ENCODE data around the gene ERI3. TPM values are rescaled to one million over a fixed set of nuclear protein-coding genes. Genes with fewer than 3 reads are reported as not detected.
A peak's percentile ranks its signal among the peaks of the same experiment; 100 is the strongest.

The ERI3 gene
- total and polyA plus RNA-seq, 2 of the 4 experiments (the other 2 are of a cell fraction) = 56.6 to 70.9 TPM

- TF ChIP-seq RFX5 (IDR thresholded peaks at IDR 0.05; ENCODE audit: low read depth, low read length) (no peak), BHLHE40 (IDR thresholded peaks at IDR 0.05; ENCODE audit: low read depth, low read length) (no peak)
These were observed 26.2 kb downstream of the ERI3 start (continued) for GRCh38 chr1:44328671-44329416.

DNA sequence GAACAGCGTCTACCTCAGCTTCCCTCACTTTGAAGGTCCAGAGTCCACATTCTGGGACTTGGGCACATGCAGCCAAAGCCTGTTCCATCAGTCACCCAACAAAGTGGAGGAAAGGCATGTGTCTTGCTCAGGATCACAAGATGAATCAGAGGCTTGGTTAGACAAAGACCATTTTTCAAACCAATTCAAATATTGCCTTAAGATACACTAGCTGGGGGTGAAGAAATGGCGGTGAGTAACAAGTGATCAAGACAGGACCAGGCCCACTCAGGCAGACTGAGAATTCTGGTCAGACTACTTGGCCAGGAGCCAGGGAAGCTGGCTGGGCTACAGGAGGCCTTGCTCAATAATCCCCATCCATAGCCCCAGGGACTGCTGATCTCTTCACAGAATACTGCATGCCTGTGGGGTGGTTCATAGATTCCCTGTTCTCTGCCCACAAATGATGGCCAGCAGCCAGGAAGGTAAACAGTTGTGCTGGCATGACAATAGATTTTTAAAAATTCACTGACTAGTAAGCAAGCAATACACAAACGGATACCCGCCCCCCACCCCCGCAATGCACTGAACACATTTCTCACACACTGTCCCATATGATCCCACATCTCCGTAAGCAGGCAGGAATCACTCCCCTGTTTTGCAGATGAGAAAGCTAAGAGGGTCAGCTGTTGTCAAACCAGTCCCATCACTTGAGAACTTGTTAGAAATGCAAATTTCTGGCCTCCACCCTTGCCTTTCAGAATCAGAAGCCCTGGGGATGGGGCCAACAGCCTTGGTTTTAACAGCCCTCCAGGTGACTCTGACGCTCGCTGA lies 27.2 kb downstream of the ERI3 start:
- DNase-seq (peak; percentile 100), ATAC-seq (ENCODE audit: low read depth) (peak; percentile 93)
- H3K4ac ChIP-seq (ENCODE audit: low read depth, low read length) = peak overlapping the region; percentile 77
- H3K4me3 ChIP-seq (ENCODE audit: insufficient read depth, low read depth, low read length) = no peak overlapping the region
- H3K18ac ChIP-seq (ENCODE audit: low read depth, low read length) = no peak overlapping the region
- H3K9me3 ChIP-seq (ENCODE audit: control insufficient read depth, insufficient read depth, low read length) = no peaks in the 10 kb centered on the region
- H2BK20ac ChIP-seq (ENCODE audit: low read depth, low read length) = peak overlapping the region; percentile 73
- no peak overlapping the region for H3K9ac ChIP-seq (ENCODE audit: low read depth, low read length)
- CTCF ChIA-PET = interaction anchor here (1.3 kb wide), 3 partner anchors 10 to 14 kb away, joined by 3 to 5 read pairs (median 4); no protein-coding TSS in a partner anchor
- peaks cover 7% of the 10 kb centered on the region; the same call in 1 of the 2 replicates for H3K36me3 ChIP-seq (ENCODE audit: control insufficient read depth, insufficient read depth, low read length)
- H4K91ac ChIP-seq (ENCODE audit: insufficient read depth, low read depth, low read length) = peak overlapping the region; percentile 40; the same call in 1 of the 2 replicates
- 90% methylated on average over 1 of the region's 8 CpGs; no CpG with 5 or more reads in 1 of the 2 experiments for WGBS, 2 experiments (ENCODE audit: extremely low coverage in 2 of 2, insufficient read length in 1 of 2)
- peak overlapping the region; percentile 6; the same call in 1 of the 2 replicates for H3K4me2 ChIP-seq (ENCODE audit: low read depth, low read length)
- H3K23ac ChIP-seq (ENCODE audit: low read depth, low read length) = peak overlapping the region; percentile 48; the same call in 1 of the 2 replicates
- intact Hi-C loops (cut with micrococcal nuclease) (loop anchor here (2.0 to 5.0 kb wide), 2 partner anchors 27 to 324 kb away; partner anchors contain the start of gene ERI3), dilution Hi-C loops (cut with HindIII; ENCODE audit: low sequenced_read_pairs, unreplicated experiment) (no loop called here), in situ Hi-C loops (cut with MboI; ENCODE audit: low sequenced_read_pairs) (no loop called here)
- H2BK5ac ChIP-seq (ENCODE audit: low read depth, low read length, poor library complexity, severe bottlenecking) = peak overlapping the region; percentile 42
- peaks cover 12% of the 10 kb centered on the region for H4K20me1 ChIP-seq (ENCODE audit: insufficient read depth, low read length)
- H4K8ac ChIP-seq (ENCODE audit: low read depth in 2 of 2, low read length in 2 of 2) = peak overlapping the region in 1 of 2 experiments; percentile 16; a peak in 1 of 4 replicates
- peak overlapping the region; percentile 69; the same call in 2 of the 3 replicates for H2BK15ac ChIP-seq (ENCODE audit: low read depth, low read length)
- peak overlapping the region; percentile 6 for H2AFZ ChIP-seq (replicated peaks; ENCODE audit: low read length, poor library complexity)
- POLR2A ChIA-PET (ENCODE audit: unreplicated experiment) = no interaction called here
- no peaks in the 10 kb centered on the region for H3K27me3 ChIP-seq (ENCODE audit: control insufficient read depth, insufficient read depth, low read length)
- H3K79me1 ChIP-seq (ENCODE audit: low read depth in 1 of 2, low read length in 2 of 2) = peaks cover 16 to 32% of the 10 kb centered on the region in 2 experiments; a peak in 3 of 4 replicates
- peaks cover 15% of the 10 kb centered on the region for H3K4me1 ChIP-seq (ENCODE audit: control insufficient read depth, insufficient read depth, low read length)
- BruUV-seq (replicated peaks) = no TSS peak
- H2AK5ac ChIP-seq (ENCODE audit: low read depth, low read length) = peak overlapping the region; percentile 18
- H3K14ac ChIP-seq (replicated peaks; ENCODE audit: low read depth, low read length) = peak overlapping the region; percentile 30; the same call in 1 of the 2 replicates
- peak overlapping the region; percentile 39 for H2AK9ac ChIP-seq (replicated peaks; ENCODE audit: low read depth, low read length, poor library complexity)
- no peak overlapping the region for H4K5ac ChIP-seq (ENCODE audit: low read depth, low read length)
- H3K9me1 ChIP-seq (ENCODE audit: insufficient read depth, low read length) = peaks cover 13% of the 10 kb centered on the region
- peak overlapping the region; percentile 17 for H3K56ac ChIP-seq (ENCODE audit: extremely low read depth, insufficient read depth, low read length)
- H3K27ac ChIP-seq (ENCODE audit: insufficient read depth, low read length) = peak overlapping the region; percentile 7
- peak overlapping the region; percentile 33 for H2BK120ac ChIP-seq (ENCODE audit: low read depth, low read length)
- peak; percentile 52; the same call in 1 of the 2 replicates for TF ChIP-seq NFE2L2 (IDR thresholded peaks at IDR 0.05; ENCODE audit: low read depth, low read length)
- TF ChIP-seq MAFK (IDR thresholded peaks at IDR 0.05; ENCODE audit: low read depth, low read length) = peak; percentile 43
- TF ChIP-seq SMC3 (IDR thresholded peaks at IDR 0.05; ENCODE audit: low read depth, low read length) = no peak
- no peak for TF ChIP-seq CTCF (conservative IDR thresholded peaks at IDR 0.05; ENCODE audit: low read depth, low read length)
- TF ChIP-seq RCOR1 (IDR thresholded peaks at IDR 0.05; ENCODE audit: insufficient replicate concordance, low read length) = peak; percentile 35
- peak; percentile 58; the same call in 1 of the 2 replicates for TF ChIP-seq MAZ (IDR thresholded peaks at IDR 0.05; ENCODE audit: borderline replicate concordance, low read depth, low read length)
- TF ChIP-seq FOS (IDR thresholded peaks at IDR 0.05; ENCODE audit: low read depth, low read length) = peak; percentile 86
- TF ChIP-seq POLR2A (IDR thresholded peaks at IDR 0.05; ENCODE audit: low read depth, low read length) = no peak
- TF ChIP-seq RFX5 (IDR thresholded peaks at IDR 0.05; ENCODE audit: low read depth, low read length) = peak; percentile 51; the same call in 1 of the 2 replicates
- TF ChIP-seq USF2 (IDR thresholded peaks at IDR 0.05; ENCODE audit: low read depth, low read length) = peak; percentile 54

Measured in IMR-90 (cell line).